Endothelial cell of umbilical vein (primary cell): ENCODE results near the gene NRG3. TPM values are rescaled to one million over a fixed set of nuclear protein-coding genes. Genes with fewer than 3 reads are reported as not detected.

Experiments
- BruUV-seq: library from RNA; stranded (reverse); fragments of 400-500 nt; replicated peaks from 2 replicates; lab custom pipeline; 2021; lab: Mats Ljungman, UMichigan
- CTCF ChIA-PET: fragments of 300-600, 350-600 bp; sonication (Branson Sonifier 250); formaldehyde crosslinking; loops from one replicate; lab custom pipeline; 2021; ENCODE audit warnings: antibody characterized with exemption, inconsistent platforms; lab: Charles Lee
- POLR2A ChIA-PET: fragments of 300-600, 350-600 bp; sonication (Branson Sonifier 250); formaldehyde crosslinking; loops from one replicate; lab custom pipeline; 2021; ENCODE audit warnings: antibody characterized with exemption, inconsistent platforms; lab: Charles Lee
- DNase-seq: peaks from one replicate; pipeline ENCODE4 v3.0.0-alpha.2; 2011; ENCODE audit warnings: low read depth, low spot score
- FAIRE-seq: peaks from 2 replicates; lab custom pipeline; 2011; peaks lifted over from hg19 to GRCh38; lab: Jason Lieb, UNC
- H2AFZ ChIP-seq: 2 replicates; pipeline ENCODE4 v1.6.0; 2012; ENCODE audit warnings: low read depth, low read length, control low read depth, inconsistent platforms
- H3K27ac ChIP-seq: 2 replicates; pipeline ENCODE4 v1.5.1; 2011; ENCODE audit warnings: low read depth, mild to moderate bottlenecking, control low read depth, low read length, moderate library complexity; ENCODE audit not compliant: insufficient read depth
- H3K27me3 ChIP-seq, 2 experiments: 2 replicates each; pipeline versions ENCODE4 v1.6.0 to v1.6.1; 2011; ENCODE audit warnings: low read length in 2 of 2, mixed read lengths in 1 of 2; ENCODE audit not compliant: control insufficient read depth in 2 of 2, insufficient read depth in 2 of 2
- H3K36me3 ChIP-seq, 2 experiments: 2 replicates in 1 of 2; 3 replicates in 1 of 2; pipeline ENCODE4 v1.5.1; 2011; ENCODE audit warnings: low read length in 2 of 2, mild to moderate bottlenecking in 1 of 2, moderate library complexity in 1 of 2; ENCODE audit not compliant: control insufficient read depth in 2 of 2, insufficient read depth in 2 of 2; ENCODE audit errors: extremely low read depth in 1 of 2
- H3K4me1 ChIP-seq: 3 replicates; pipeline ENCODE4 v1.5.1; 2011; ENCODE audit warnings: mild to moderate bottlenecking, low read length; ENCODE audit not compliant: control insufficient read depth, insufficient read depth; ENCODE audit errors: extremely low read depth
- H3K4me2 ChIP-seq: 2 replicates; pipeline ENCODE4 v1.6.1; 2011; ENCODE audit warnings: low read length, control low read depth, mixed read lengths; ENCODE audit not compliant: insufficient read depth
- H3K4me3 ChIP-seq, 3 experiments: fragments of 200-600 bp in 1 of 3; sonication (generic), shearing (Covaris generic) in 1 of 3; replicated peaks in 1 of 3; 2 replicates each; pipeline ENCODE4 v1.5.1; 2011 to 2016; ENCODE audit warnings: control low read depth in 3 of 3, low read length in 3 of 3, mild to moderate bottlenecking in 2 of 3, inconsistent platforms in 1 of 3, low read depth in 1 of 3, moderate library complexity in 1 of 3; ENCODE audit not compliant: insufficient read depth in 1 of 3
- H3K79me2 ChIP-seq: 2 replicates; pipeline ENCODE4 v1.6.0; 2012; ENCODE audit warnings: low read length, inconsistent platforms; ENCODE audit not compliant: control insufficient read depth, insufficient read depth
- H3K9ac ChIP-seq: replicated peaks from 2 replicates; pipeline ENCODE3; 2011; ENCODE audit warnings: low read length, control low read depth; ENCODE audit not compliant: insufficient read depth; ENCODE audit errors: extremely low read depth
- H3K9me1 ChIP-seq: replicated peaks from 3 replicates; pipeline ENCODE4 v1.6.0; 2011; ENCODE audit warnings: mild to moderate bottlenecking, low read length; ENCODE audit not compliant: control insufficient read depth, insufficient read depth; ENCODE audit errors: extremely low read depth
- H3K9me3 ChIP-seq: replicated peaks from 2 replicates; pipeline ENCODE4 v1.5.1; 2012; ENCODE audit warnings: low read length, inconsistent platforms; ENCODE audit not compliant: control insufficient read depth, insufficient read depth
- H4K20me1 ChIP-seq: replicated peaks from 2 replicates; pipeline ENCODE3; 2011; ENCODE audit warnings: mild to moderate bottlenecking, low read length; ENCODE audit not compliant: control insufficient read depth, insufficient read depth; ENCODE audit errors: extremely low read depth
- EZH2 ChIP-seq: IDR thresholded peaks from 2 replicates; pipeline ENCODE4 v1.6.1; 2012; ENCODE audit warnings: borderline replicate concordance, low read depth, mild to moderate bottlenecking, moderate library complexity, low read length, inconsistent platforms; ENCODE audit not compliant: severe bottlenecking
- FOS ChIP-seq: IDR thresholded peaks from 2 replicates; pipeline ENCODE4 v1.6.1; 2011; ENCODE audit warnings: mild to moderate bottlenecking, low read length, moderate library complexity, borderline replicate concordance; ENCODE audit not compliant: insufficient read depth
- GATA2 ChIP-seq: IDR thresholded peaks from 2 replicates; pipeline ENCODE4 v1.7.0; 2011; ENCODE audit warnings: low read depth, mild to moderate bottlenecking, moderate library complexity, mixed read lengths, low read length; ENCODE audit not compliant: insufficient read length, insufficient read depth
- JUN ChIP-seq: IDR thresholded peaks from 2 replicates; pipeline ENCODE4 v1.6.1; 2011; ENCODE audit warnings: borderline replicate concordance, low read depth; ENCODE audit not compliant: insufficient read length, insufficient read depth
- MYC ChIP-seq: IDR thresholded peaks from one replicate; pipeline ENCODE4 v1.6.1; 2011; ENCODE audit warnings: mild to moderate bottlenecking, low read depth, low read length
- POLR2A ChIP-seq: IDR thresholded peaks from 2 replicates; pipeline ENCODE4 v1.6.1; 2012; ENCODE audit warnings: low read depth, mild to moderate bottlenecking, control low read depth, low read length
- POLR2AphosphoS5 ChIP-seq: IDR thresholded peaks from 2 replicates; pipeline ENCODE4 v1.6.1; 2012; ENCODE audit warnings: low read depth, mild to moderate bottlenecking, control low read depth, low read length, moderate library complexity; ENCODE audit not compliant: insufficient read depth
- dilution Hi-C: fragments of 300-500 bp; cut with MboI; formaldehyde crosslinking; loops from one replicate; pipeline ENCODE4 v1.15.0; 2019; ENCODE audit warnings: low sequenced_read_pairs; ENCODE audit not compliant: extremely low pct_ligation_motif_present
- intact Hi-C: fragments of 100-400 bp; cut with micrococcal nuclease; formaldehyde crosslinking; loops from one replicate; pipeline ENCODE4 v1.10.0; 2022
- polyA plus RNA-seq, 4 experiments: library from polyadenylated mRNA; depleted of rRNA in 3 of 4; stranded (reverse) in 3 of 4; unstranded in 1 of 4; fragments of >200 nt; gene quantifications; 2 replicates each; pipeline versions ENCODE4 v1.2.1 to v1.2.3, GENCODE V29; 2011 to 2012; ENCODE audit warnings: missing spikeins in 1 of 4
- total RNA-seq: library from RNA; stranded (reverse); gene quantifications from 2 replicates; pipeline ENCODE4 v1.2.3, GENCODE V29; 2021
- TF ChIP-seq, protein P1 (sequence below), 2 donors: IDR thresholded peaks; 1 replicate in 1 of 2; 2 replicates in 1 of 2; pipeline ENCODE4 v1.5.1; 2011; ENCODE audit warnings: low read length in 2 of 2, mild to moderate bottlenecking in 2 of 2, moderate library complexity in 2 of 2, control low read depth in 1 of 2, inconsistent platforms in 1 of 2, low read depth in 1 of 2; ENCODE audit not compliant: insufficient read depth in 1 of 2; ENCODE audit errors: extremely low read depth in 1 of 2
- TF ChIP-seq, protein P2 (sequence below): IDR thresholded peaks from 2 replicates; pipeline ENCODE4 v1.6.1; 2011; ENCODE audit not compliant: insufficient read depth, insufficient read length

NRG3 gene
- total and polyA plus RNA-seq, 2 donors (not counting 3 experiments of a cell fraction or from before 2014, with no cell fraction given), result 1.9 to 3.9 TPM

DNA sequence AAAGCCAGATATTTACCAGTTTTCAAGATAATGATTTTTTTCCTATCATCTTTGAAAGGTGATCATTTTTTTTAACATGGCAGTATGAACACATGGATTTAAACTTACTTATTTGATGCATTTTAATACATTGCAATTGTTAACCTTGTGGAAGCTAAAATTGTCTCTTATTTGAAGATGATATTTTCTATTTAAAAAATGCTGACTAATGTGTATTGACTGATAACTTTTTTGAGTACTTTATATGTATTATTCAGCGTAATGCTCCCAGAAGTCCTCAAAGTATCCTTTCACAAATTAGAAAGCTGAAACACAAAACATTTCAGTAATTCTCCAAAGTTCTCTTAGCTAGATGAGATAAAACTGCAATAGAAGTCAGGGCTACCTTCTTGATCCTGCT lies 677.3 kb downstream of the NRG3 start:
- BruUV-seq, result no TSS peak
- H3K4me2 ChIP-seq, result no peak overlapping the region
- POLR2A ChIA-PET, result no interaction called here
- H3K4me1 ChIP-seq, result no peaks in the 10 kb centered on the region
- FAIRE-seq (no peak), DNase-seq (no peak)
- dilution Hi-C loops (no loop called here), intact Hi-C loops (no loop called here)
- H4K20me1 ChIP-seq, result no peaks in the 10 kb centered on the region
- no peaks in the 10 kb centered on the region for H3K9me1 ChIP-seq
- H3K27me3 ChIP-seq, result no peaks in the 10 kb centered on the region
- no peaks in the 10 kb centered on the region for H3K9me3 ChIP-seq
- no peak overlapping the region for H3K9ac ChIP-seq
- H3K27ac ChIP-seq, result no peak overlapping the region
- TF ChIP-seq, protein P1, sequence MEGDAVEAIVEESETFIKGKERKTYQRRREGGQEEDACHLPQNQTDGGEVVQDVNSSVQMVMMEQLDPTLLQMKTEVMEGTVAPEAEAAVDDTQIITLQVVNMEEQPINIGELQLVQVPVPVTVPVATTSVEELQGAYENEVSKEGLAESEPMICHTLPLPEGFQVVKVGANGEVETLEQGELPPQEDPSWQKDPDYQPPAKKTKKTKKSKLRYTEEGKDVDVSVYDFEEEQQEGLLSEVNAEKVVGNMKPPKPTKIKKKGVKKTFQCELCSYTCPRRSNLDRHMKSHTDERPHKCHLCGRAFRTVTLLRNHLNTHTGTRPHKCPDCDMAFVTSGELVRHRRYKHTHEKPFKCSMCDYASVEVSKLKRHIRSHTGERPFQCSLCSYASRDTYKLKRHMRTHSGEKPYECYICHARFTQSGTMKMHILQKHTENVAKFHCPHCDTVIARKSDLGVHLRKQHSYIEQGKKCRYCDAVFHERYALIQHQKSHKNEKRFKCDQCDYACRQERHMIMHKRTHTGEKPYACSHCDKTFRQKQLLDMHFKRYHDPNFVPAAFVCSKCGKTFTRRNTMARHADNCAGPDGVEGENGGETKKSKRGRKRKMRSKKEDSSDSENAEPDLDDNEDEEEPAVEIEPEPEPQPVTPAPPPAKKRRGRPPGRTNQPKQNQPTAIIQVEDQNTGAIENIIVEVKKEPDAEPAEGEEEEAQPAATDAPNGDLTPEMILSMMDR (IDR thresholded peaks at IDR 0.05; ENCODE audit: extremely low read depth in 1 of 2, insufficient read depth in 1 of 2, low read depth in 1 of 2, low read length in 2 of 2), result no peak
- TF ChIP-seq POLR2AphosphoS5, result no peak
- no peak for TF ChIP-seq JUN
- no peak for TF ChIP-seq POLR2A
- TF ChIP-seq GATA2, result no peak
- no peak for TF ChIP-seq EZH2
- TF ChIP-seq FOS, result no peak
- TF ChIP-seq, protein P2, sequence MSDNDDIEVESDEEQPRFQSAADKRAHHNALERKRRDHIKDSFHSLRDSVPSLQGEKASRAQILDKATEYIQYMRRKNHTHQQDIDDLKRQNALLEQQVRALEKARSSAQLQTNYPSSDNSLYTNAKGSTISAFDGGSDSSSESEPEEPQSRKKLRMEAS, result no peak
- no peak for TF ChIP-seq MYC
- no peaks in the 10 kb centered on the region for H3K79me2 ChIP-seq
- H2AFZ ChIP-seq, result no peak overlapping the region
- H3K4me3 ChIP-seq, result no peak overlapping the region
- no peaks in the 10 kb centered on the region for H3K36me3 ChIP-seq
- CTCF ChIA-PET, result no interaction called here
